HG03460 (cell line): Measurements from ENCODE around the gene IRX1.

Experiments used
- ATAC-seq: cut with Tn5 transposase; IDR thresholded peaks from one replicate; pipeline ENCODE4 v1.9.1; 2021; ENCODE audit not compliant: unreplicated experiment

Gene IRX1

DNA sequence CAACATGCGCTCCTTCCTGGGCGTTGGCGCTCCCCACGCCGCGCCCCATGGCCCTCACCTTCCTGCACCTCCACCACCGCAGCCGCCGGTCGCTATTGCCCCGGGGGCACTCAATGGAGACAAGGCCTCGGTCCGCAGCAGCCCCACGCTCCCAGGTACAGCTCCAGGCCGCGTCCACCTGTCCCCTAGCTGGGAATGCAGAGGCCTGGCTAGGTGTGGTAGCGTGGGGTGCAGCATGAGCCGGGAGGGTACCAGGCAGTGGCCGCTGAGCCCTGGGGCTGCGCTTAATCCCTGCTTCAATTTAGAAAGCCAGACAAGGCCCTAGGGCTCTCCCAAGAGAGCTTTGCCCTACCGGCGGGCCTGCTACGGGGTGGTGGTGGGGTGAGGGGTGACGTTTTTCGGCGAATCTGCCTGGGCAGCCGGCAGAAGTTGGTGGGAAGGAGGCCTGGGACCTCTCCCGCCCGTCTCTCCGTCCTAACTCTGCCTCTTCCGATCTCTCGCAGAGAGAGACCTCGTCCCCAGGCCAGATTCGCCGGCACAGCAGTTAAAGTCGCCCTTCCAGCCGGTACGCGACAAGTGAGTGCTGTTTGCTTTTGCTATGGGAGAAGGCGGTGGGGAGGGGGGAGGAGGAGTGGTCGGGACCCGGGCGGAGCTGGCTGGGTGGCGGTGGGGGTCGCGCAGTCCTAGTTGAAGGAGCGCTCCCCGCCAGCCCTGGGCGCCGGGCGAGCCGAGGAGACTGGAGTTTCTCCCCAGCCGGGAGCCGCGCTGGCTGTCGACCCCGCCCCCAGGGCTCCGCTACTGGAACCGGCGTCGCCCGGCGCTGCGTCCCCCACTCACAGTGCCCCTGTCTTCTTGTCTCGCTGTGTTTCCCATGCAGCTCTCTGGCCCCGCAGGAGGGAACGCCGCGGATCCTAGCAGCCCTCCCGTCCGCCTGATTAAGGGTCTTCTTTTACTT, 4.8 kb downstream of the IRX1 start:
- no peak for ATAC-seq

DNA sequence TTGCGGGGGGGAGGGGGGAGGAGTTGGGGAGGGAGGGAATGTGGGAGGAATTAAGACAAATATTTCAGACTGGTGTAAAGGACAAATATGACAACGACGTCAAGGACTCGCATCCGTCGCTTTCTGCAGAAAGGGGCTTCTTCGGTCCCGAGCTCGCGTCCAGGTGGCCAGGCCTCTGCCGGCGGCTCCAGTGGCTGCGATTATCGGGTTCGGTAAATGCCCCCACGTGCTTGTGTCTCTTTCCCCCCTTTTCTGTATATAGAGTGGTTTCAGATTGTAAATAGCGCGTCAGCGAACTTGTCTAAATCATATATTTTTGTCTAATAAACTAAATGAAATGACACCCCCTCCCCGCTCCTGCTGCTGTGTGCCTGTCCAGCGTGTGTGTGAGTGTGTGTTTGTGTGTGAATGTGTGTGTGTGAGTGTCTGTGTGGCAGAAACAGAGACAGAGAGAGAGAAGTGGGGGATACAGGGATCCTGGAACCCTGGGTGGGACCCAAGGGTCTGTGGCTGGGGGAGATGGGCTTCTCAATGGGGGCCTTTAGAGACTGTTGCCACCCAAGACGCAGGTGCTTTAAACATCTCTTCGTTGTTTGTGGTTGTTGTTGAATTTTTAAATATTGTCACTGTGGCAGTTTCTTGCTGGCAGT, 5.6 kb downstream of the IRX1 start:
- no peak for ATAC-seq

DNA sequence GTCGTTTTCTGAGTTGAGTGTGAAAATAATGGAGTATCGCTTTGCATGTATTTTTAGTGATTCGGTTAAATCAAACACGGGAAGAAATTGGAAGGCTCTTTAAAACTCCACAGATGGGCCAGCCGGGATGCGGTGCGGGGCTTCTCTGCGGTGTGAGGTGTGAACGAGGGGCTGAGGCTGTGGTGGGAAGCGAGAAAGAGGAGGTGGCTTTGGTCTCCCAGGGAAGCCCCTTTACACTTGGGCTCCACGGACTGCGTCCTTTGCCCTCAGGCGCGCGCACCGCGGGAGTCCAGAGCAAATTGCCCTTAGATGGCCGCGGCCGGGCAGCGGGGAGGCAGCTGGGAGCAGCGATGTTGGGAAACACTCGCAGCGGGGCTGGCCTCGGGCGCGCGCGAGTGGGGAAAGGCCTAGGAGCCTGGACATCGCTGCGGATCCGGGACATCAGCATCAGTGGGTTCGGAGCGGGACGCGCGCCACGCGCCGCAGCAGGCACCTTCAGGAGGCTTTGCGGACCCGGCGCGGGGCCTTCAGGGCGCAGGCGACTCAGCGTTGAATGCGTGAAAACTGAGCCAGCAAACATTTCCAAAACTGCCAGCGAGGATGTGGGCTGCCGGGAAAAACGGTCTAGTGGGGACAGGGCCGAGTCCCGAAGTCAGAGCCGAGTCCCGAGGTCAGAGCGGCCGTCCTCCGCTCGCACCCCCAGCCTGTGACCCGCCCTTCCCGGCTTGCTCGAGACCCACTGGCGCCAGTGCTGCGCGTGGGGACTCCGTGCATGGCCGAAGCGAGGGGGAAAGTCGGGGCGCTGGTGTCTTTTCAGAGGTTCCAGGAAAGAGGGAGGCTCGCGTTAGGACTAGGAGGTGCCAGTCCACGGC, 6.5 kb downstream of the IRX1 start:
- no peak for ATAC-seq

DNA sequence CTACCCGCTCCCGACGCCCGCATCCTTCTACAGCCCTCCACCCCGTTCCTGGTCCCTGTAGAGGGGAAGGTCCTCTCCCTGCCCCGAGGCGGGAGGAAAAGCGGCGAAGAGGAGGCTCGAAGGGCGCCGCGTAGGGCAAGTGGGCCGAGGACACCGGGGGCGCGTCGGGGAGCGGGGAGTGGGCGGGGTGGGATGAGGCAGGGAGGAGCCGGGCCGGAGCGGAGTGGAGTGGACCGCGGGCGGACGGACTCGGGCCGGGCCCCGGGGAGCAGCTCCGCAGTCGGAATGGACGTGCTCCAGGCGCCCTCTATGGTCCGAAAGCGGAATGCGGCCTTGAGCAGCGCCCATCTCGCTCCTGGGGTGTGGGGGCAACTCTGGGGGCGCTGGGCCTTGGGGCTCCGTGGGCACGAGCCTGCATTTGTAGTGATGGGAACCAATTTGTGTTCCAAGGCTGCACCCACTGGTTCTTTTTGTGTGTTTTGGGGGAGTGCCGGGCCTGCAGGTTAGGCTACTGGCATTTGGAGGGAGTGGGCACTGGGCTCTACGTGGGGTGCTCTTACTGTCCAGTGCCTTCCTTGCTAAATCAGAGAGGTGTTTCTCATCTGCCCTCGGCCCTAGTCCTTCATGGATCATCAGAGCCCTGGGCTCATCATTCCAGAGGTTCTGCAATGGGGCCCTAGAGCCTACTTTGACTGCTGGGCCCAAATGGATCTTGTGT, 7.3 kb downstream of the IRX1 start:
- no peak for ATAC-seq

DNA sequence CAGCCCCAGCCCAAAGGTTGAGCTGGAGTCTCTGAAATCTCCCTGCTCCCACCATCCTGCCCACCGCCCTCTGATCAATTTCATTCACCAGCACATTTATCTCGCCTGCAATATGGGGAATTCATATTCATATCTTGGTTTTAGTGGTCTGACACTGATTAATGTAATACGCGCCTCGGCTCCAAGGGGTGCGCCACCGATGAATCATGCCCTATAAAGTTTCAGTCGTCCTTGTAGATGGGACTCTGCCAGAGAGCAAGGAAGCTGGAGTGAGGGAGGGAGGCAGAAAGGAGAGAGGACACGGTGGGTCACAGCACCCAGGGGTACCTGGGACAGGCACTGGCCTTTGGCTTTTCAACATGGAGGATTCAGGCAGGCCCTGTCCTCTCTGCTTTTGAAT, 8.9 kb downstream of the IRX1 start:
- ATAC-seq, result no peak

DNA sequence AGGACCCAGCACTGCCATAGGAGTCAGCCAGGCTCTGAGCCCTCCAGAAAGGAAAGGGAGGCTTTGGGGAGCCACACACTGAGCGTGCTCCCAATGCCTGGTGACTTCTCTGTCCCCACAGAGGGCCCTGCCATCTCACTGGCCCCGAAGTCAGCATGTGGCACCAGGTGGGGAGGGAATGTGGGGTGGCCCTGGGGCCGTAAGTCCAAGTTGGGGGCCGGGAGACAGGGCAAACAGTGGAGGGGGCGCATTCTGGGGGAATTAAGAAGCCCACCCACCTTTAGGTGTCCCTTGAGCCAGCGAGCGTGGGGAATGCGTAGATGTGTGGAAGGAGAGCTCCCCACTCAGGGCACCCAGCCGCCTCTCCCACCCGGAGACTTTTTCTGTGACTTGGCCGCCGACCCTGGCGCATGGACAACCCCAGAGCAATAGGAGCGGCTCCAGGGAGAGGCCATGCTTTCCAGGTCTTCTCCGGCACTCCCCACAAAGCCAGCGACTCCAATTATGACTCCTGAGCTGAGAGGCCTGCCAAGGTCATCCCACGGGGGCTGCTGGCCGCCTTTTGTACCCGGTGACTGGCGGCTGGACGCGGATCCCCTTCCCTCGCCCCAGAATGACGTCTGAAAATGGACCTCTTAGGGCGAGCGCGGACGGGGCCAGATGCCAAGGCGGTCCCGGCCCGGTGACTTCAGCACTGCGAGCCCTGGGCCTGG, 9.8 kb downstream of the IRX1 start:
- ATAC-seq, result no peak

DNA sequence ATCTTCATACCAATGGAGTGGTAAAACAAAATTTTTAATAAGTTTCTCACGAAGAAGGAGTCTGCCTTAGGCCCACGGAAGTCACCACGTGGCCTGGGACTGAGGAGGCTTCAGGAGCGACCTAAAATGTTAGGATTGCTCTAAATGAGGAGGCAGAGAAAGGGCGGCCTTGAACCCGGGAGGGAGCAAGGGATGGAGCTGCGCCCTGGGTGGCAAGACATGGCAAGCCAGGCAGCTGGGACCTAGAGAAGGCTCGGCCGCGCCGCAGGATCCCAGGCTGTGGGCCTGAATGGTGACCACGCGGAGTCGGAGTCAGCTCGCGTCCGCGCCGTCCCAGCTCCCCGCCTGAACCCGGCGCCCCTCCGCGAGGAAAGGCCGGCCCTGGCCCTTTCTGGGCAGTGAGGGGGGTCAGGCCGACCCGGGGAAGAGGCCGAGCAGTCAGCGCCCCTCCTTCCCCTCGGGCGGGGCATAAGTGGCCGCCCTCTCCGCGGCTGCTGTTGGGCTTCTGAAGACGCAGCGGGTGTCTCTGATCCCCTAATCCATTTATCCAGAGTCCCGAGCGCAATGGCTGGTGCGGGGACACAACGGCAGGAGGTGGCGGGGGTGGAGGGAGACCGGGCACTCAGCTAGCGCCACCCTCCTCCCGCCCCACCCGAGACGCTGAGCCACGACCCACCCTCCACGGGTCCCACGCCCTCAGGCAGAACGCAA, 10.6 kb downstream of the IRX1 start:
- ATAC-seq, result no peak

DNA sequence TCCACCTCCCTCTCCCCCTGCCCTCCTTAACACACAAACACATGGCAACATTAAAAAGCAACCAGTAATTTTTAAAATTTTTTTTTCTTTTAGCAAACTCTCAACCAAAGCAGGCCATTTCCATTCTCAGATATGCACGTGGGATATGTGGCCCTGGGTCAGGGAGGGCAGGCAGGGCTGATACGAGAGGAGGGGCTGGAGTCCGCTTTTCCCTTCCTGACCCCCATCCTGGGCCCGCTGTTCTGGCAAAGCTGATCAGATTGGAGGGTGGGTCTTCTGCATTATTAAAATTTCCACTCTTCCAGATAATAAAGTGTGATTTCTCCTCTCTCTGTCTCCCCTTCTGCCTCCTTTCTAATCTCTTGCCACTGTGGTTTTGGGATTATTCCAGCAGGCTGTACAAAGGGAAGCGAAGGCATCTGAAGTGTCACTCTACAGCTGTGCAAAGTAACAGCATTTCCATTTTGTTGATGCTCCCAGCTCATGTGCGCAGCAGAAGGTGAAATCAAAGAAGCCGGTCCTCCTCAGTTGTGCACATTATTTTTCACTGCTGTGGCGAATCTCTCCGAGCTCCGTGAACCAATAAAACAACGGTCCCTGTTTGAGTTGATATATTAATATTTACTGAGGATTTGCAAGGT, 12.0 kb downstream of the IRX1 start:
- no peak for ATAC-seq

DNA sequence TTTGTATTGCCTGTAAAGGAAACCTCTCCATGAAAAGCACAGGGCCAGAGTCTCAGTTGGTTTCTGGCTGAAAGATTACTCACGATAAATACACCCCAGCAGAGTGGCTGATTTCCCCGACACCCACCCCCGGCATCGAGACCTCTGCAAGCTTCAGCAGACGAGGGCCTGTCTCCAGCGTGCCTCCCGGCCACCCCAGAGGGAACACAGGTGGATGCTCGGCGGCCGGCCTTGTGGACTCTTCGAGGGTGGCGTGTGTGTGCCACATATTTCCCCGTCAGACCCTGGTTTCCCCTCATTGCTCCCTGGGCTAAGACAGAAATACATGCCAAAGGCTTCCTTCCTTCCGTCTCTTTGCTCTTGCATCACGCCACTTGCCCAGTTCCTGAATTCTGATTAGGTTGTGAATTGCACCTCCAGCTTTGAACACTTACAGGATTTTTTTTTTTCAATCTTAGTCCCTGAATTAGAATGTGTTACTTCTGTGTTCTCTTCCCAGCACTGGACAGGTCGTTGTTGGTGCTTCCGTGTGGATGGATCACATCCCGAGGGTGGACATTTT, 13.6 kb downstream of the IRX1 start:
- no peak for ATAC-seq

DNA sequence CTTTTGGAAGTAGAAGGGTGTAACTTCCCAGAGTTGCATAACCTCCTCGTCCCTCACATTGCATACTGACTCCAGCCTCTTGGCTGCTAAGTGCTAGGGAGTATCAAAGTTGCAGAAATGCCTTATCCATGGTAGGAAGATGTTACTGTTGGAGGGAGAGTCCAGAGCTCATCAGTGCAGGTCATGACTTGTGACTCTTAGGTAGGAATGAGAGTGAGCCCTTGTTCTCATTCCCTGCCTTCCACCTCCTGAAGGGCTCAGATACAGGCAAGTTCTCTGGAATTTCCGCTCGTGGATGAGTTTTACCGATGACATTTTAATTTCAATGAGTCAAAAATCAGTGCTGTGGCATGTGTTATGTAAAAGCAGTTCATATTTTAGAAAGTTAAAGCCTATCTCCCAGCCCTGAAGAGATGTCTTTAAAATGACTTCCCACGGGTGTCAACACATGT, 17.0 kb downstream of the IRX1 start:
- ATAC-seq, result no peak

DNA sequence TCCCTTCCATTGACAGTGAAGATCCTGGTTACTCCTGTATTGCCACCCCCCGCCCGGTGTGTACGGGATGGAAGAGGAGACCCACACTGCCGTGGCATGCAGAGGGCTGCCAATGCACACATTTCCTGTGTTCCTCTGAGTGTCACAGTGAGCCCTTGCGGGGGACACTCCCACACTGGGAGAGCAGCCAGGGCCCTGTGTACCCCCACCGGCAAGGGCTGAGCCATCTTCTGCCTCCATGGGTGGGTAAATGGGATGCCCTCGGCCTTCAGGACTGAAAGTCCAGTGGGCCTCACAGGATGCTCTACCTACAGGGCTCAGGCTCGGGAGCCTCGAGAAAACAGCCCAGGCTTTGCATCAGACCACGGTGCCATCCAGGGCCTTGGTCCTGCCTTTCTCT, 18.1 kb downstream of the IRX1 start:
- no peak for ATAC-seq

DNA sequence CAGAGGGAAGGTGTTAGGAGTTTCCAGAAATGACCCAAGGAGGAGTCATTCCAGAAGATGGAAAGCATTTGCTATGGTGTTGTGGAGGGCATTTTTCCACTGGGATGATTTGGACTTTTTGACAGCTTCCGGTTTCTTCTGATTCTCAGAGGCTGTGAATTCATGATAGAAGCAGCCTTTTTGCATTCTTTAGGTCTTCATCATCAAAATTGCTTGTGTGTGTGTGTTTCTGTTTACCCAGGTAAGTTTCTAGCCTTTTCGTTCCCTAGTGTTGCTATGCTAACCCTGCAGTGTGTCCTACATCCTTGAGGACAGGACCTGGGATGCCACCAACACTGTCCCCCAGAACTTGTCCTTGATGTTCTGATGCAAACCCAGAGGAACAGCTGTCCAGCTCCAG, 19.6 kb downstream of the IRX1 start:
- ATAC-seq, result no peak

DNA sequence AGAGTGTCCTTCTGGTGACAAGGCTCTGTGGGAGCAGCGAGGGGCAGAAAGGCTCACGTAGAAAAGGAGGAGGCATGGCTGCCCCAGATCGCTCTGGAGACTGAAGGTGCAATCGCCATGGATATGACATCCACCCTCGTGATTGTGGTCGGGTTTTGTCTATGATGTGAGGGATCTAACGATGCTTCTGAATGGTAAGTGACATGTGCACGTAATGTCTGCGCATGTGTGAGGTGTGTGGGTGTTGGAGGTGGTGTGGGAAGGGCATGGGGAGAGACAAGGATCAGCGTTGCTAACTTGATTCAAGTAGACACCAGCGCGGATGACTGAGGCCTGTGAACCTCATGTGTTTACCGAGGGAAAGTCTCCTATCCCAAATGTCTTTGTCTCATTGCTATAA, 20.2 kb downstream of the IRX1 start:
- ATAC-seq, result no peak

DNA sequence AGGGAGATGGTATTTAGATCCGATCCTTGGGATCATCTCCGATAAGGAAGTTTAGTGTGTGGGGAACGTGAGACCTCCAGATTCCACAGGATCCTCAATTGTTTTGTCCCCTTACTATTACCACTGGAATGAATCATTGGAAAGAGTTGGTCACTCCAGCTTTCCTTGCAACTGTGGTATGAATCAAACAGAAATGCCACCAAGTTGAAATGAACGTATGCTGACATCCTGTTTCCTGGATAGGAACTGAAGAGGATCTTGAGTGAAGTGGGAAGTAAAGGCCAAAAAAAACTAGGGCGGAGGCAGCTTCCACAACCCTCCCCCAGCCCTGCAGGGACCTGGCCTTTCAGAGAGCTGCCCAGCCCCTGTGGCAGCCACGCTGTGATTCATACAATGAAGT, 23.9 kb downstream of the IRX1 start:
- ATAC-seq, result no peak

DNA sequence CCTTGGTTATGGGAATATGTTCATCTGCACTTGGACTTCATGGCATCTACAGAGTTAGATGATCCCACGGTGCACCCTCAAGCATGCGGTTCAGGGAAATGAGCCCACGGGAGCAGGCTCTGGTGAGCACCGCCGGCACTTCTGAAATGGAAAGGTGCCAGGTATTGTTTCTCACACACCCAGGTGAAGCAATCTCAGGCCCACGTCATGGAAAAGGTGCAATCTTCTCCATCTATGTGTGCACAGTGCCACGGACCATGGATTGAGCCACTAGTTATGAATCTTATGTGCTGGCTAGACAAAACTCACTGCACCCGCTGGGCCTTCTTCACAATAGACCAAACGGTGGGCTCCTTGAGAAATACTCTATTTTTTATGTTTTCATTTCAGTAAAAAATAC, 27.3 kb downstream of the IRX1 start:
- ATAC-seq, result no peak

DNA sequence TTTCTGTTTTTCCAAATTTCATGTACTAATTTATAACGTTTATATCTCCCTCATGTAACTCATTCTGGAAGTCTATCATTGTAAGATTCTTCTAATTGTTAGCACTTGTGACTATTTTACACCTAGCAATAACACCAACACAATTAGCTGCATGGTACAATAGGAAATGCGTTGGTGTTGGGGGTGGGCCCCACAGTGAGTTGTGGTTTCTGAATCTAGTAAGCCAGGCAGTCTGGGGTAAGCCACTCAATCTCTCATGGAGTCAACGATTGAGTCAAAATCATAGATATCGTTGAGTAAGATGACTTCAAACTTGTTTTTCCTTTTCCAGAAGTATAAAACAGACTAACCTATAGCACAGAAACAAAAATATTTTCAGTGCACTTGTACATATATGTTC, 30.0 kb downstream of the IRX1 start:
- ATAC-seq, result no peak

DNA sequence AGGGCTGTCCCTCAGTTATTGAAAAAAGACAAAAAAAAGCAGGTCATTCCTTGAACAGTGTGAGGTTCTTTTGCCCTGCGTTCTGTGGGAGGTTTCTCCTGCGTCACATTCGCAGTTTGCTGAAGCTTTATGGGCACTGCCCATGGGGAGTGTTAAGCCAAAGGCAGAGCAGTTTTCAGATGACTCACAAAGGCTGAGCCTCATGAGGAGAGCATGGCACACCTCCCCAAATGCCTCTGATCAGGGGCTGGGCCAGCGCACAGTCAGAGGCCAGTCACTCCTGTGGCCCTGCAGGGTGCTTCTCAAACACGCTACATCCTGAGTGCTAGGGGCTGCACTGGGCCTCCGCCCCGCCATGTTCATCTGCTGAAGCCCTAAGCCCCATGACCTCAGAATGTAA, 38.4 kb downstream of the IRX1 start:
- ATAC-seq, result no peak

DNA sequence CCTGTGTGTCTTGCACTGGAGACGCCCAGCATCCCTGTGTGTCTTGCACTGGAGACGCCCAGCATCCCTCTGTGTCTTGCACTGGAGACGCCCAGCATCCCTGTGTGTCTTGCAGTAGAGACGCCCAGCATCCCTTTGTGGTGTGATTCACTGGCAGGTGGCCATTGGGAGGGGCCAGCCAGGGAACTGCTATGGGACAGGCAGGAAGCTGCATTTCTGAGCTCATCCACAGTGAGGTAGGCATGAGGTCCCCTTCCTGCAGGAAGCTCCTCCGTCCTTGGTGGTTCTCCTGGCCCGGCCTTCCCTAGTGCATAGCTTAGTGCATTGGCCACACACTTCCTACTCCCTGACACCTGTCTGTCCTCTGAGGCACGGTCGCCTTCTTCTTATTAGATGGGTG, 43.5 kb downstream of the IRX1 start:
- no peak for ATAC-seq

DNA sequence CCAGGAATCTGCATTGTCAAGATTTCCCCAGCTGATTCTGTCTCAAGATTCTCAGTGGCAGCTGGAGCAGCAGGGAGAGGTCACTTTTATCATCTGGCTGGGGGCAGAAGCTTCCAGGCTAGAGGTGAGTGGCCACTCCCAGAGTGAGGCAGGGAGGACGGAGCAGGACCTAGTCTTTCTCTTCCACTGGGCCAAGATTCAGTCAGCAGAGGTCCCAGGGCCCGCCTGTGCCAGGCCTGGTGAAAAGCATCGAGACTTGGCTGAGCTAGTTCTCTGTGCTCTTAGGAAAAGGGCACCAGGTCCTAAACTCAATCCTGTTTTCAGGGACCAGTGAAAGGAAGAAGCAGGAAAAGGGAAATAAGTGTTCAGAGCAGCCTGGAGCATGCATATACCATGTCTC, 46.6 kb downstream of the IRX1 start:
- no peak for ATAC-seq
